ENCODE results near the gene TBCC.

The TBCC gene

DNA sequence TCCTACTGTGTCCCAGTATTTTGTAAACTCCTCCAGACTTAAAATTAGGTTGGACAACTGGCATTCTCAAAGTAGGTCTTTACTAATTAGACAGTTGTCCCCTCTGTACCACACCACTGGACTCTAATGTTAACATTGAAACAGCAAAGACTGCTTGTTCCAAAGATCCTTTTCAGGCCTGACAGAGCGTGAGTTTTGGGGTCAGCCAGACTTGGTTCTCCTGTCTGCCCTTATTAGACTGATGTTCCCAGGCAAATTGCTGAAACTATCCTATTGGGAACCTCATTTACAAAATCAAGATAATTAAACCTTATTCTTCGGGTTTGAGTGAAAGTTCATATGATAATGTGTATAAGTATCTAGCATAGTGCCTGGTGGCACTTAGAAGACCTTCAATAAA, 32.2 kb upstream of the TBCC start:
- TF ChIP-seq, protein P1, sequence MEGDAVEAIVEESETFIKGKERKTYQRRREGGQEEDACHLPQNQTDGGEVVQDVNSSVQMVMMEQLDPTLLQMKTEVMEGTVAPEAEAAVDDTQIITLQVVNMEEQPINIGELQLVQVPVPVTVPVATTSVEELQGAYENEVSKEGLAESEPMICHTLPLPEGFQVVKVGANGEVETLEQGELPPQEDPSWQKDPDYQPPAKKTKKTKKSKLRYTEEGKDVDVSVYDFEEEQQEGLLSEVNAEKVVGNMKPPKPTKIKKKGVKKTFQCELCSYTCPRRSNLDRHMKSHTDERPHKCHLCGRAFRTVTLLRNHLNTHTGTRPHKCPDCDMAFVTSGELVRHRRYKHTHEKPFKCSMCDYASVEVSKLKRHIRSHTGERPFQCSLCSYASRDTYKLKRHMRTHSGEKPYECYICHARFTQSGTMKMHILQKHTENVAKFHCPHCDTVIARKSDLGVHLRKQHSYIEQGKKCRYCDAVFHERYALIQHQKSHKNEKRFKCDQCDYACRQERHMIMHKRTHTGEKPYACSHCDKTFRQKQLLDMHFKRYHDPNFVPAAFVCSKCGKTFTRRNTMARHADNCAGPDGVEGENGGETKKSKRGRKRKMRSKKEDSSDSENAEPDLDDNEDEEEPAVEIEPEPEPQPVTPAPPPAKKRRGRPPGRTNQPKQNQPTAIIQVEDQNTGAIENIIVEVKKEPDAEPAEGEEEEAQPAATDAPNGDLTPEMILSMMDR (IDR thresholded peaks at IDR 0.05) = no peak

DNA sequence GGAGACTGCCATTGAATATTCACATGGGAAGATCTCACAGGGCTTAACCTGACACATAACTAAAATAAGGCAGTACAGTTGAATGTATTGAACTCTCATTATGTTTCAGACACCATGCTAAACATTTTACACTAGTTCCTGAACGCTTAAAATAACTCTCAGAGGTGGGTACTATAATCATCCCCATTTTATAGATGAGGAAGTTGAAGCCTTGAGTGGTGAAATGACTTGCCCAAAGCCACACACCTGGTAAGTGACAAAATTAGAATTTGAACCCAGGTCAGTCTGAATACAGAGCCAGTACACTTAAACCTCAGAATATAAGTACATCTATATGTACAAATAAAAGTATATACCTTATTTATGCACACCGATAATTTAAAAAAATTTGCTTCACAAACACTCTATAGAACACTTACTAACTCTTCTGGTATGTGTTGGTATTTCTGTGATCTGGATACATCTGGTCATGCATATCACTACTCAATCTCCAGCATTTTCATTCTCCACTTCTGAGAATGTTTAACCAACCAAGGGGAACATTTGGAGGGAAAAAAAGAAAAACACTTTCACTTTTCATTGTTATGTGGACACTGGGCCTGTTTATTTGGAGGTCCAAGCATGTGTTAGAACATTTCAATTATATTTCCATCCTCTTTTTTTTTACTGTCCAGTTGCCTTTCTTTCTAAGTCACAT, 31.4 kb upstream of the TBCC start:
- TF ChIP-seq, protein P1 (IDR thresholded peaks at IDR 0.05) = no peak

GRCh38 chr6:42774201-42774600, 28.3 kb upstream of the TBCC start:
- TF ChIP-seq, protein P1 (IDR thresholded peaks at IDR 0.05) = no peak

DNA sequence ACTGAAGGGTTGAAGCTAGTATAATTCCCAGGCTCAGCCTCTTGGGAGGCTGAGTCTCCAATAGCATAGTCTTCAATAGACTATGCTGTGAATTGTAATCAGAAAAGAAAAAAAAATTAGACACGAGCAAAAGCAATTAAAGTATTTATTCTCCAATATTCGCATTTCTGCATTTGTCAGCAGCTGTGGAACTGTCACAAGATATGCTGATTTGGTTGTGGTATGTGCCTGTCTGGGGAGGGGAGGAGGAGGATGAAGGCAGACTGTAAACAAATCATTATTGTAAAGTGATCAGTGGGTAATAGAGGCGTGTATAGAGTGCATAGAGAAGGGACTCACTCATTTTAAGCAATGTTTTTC, 25.8 kb upstream of the TBCC start:
- TF ChIP-seq, protein P1 (IDR thresholded peaks at IDR 0.05) = no peak

- TF ChIP-seq, protein P1 (IDR thresholded peaks at IDR 0.05) = no peak
These were observed 23.9 kb upstream of the TBCC start for GRCh38 chr6:42769836-42770235.

- TF ChIP-seq, protein P1 (IDR thresholded peaks at IDR 0.05) = no peak
These were observed 23.1 kb upstream of the TBCC start for GRCh38 chr6:42769051-42769450.

- TF ChIP-seq, protein P1 (IDR thresholded peaks at IDR 0.05) = no peak
These were observed 20.3 kb upstream of the TBCC start for GRCh38 chr6:42766163-42766670.

Measured in LNCAP (cell line).